HL-60 (cell line): ENCODE measurements around the gene SNF8.

Experiments used
- CTCF ChIP-seq: IDR thresholded peaks from one replicate; pipeline ENCODE4 v1.5.1; 2011; ENCODE audit warnings: low read length, control low read depth, inconsistent platforms; ENCODE audit not compliant: insufficient read depth
- POLR2AphosphoS5 ChIP-seq: IDR thresholded peaks from 2 replicates; pipeline ENCODE4 v1.6.1; 2012; ENCODE audit warnings: low read depth

- TF ChIP-seq CTCF: no peak
- TF ChIP-seq POLR2AphosphoS5: no peak
Observed at GRCh38 chr17:48892940-48893645, 51.5 kb downstream of the SNF8 start.
